ENCODE data around the gene EXOC4. TPM values are rescaled to one million over a fixed set of nuclear protein-coding genes. Genes with fewer than 3 reads are reported as not detected.

EXOC4 gene
- total RNA-seq, 3 donors from 2014 or later, result 63.9 to 90.2 (median 89.5) TPM

GRCh38 chr7:133423618-133424017 lies 170.7 kb downstream of the EXOC4 start:
- no peaks in the 10 kb centered on the region for H3K4me1 ChIP-seq (ENCODE audit: low read depth)
- intact Hi-C loops (cut with DNase I, micrococcal nuclease), result no loop called here
- no peak overlapping the region for H3K4me3 ChIP-seq
- DNase-seq, result peak in 1 of 3 donors; percentile 41
- TF ChIP-seq, protein P1, sequence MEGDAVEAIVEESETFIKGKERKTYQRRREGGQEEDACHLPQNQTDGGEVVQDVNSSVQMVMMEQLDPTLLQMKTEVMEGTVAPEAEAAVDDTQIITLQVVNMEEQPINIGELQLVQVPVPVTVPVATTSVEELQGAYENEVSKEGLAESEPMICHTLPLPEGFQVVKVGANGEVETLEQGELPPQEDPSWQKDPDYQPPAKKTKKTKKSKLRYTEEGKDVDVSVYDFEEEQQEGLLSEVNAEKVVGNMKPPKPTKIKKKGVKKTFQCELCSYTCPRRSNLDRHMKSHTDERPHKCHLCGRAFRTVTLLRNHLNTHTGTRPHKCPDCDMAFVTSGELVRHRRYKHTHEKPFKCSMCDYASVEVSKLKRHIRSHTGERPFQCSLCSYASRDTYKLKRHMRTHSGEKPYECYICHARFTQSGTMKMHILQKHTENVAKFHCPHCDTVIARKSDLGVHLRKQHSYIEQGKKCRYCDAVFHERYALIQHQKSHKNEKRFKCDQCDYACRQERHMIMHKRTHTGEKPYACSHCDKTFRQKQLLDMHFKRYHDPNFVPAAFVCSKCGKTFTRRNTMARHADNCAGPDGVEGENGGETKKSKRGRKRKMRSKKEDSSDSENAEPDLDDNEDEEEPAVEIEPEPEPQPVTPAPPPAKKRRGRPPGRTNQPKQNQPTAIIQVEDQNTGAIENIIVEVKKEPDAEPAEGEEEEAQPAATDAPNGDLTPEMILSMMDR (IDR thresholded peaks at IDR 0.05), result no peak
- ATAC-seq, result no peak
- H3K36me3 ChIP-seq (ENCODE audit: low read depth), result no peaks in the 10 kb centered on the region
- H3K9me3 ChIP-seq, result no peaks in the 10 kb centered on the region

DNA sequence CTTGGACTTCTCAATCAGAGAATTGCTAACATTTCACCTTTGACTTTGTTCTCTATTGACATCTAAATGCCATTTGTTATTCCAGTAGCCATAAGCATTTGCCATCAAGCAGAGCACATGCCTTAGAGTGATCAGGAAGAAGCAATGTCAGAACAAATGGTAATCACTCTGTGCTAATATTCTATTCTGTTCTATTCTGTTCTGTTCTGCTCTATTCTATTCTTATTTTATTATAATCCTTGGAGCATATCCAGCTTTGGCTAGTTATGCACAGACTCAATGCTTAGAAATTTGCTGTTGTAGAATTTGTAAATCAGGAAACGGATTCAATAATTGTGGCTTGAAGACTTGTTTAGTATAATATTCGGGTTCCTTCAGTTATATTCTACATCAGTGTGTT lies 175.4 kb downstream of the EXOC4 start:
- no peak overlapping the region for H3K4me3 ChIP-seq
- ATAC-seq (no peak), DNase-seq (no peak)
- TF ChIP-seq, protein P1 (IDR thresholded peaks at IDR 0.05), result no peak
- no peaks in the 10 kb centered on the region for H3K9me3 ChIP-seq
- intact Hi-C loops (cut with DNase I, micrococcal nuclease), result no loop called here
- H3K4me1 ChIP-seq (ENCODE audit: low read depth), result no peaks in the 10 kb centered on the region
- no peaks in the 10 kb centered on the region for H3K36me3 ChIP-seq (ENCODE audit: low read depth)

- no peaks in the 10 kb centered on the region for H3K4me1 ChIP-seq (ENCODE audit: low read depth)
- DNase-seq (no peak), ATAC-seq (no peak)
Measured at GRCh38 chr7:133428876-133429275, 176.0 kb downstream of the EXOC4 start.

GRCh38 chr7:133429371-133429770 lies 176.5 kb downstream of the EXOC4 start:
- DNase-seq, result no peak
- Histone ChIP-seq H3K9me3 (no peaks in the 10 kb centered on the region), H3K36me3 (ENCODE audit: low read depth) (no peaks in the 10 kb centered on the region), H3K4me3 (no peak overlapping the region), H3K4me1 (ENCODE audit: low read depth) (no peaks in the 10 kb centered on the region)
- no peak for ATAC-seq
- intact Hi-C loops (cut with DNase I, micrococcal nuclease), result no loop called here
- TF ChIP-seq, protein P1 (IDR thresholded peaks at IDR 0.05), result no peak

More at GRCh38 chr7:133428876-133429275, 176.0 kb downstream of the EXOC4 start:
- H3K4me3 ChIP-seq, result no peak overlapping the region
- H3K9me3 ChIP-seq, result no peaks in the 10 kb centered on the region
- intact Hi-C loops (cut with DNase I, micrococcal nuclease), result no loop called here
- no peaks in the 10 kb centered on the region for H3K36me3 ChIP-seq (ENCODE audit: low read depth)
- TF ChIP-seq, protein P1 (IDR thresholded peaks at IDR 0.05), result no peak

- ATAC-seq, result no peak
- intact Hi-C loops (cut with DNase I, micrococcal nuclease), result no loop called here
- TF ChIP-seq, protein P1 (IDR thresholded peaks at IDR 0.05), result no peak
- no peaks in the 10 kb centered on the region for H3K36me3 ChIP-seq (ENCODE audit: low read depth)
- H3K4me1 ChIP-seq (ENCODE audit: low read depth), result no peaks in the 10 kb centered on the region
- no peak for DNase-seq
- no peak overlapping the region for H3K4me3 ChIP-seq
- H3K9me3 ChIP-seq, result no peaks in the 10 kb centered on the region
Measured at GRCh38 chr7:133431134-133431724, 178.4 kb downstream of the EXOC4 start.

Measured in mucosa of descending colon (tissue), 3 donors.